ENCODE measurements around the gene COL4A3. TPM values are rescaled to one million over a fixed set of nuclear protein-coding genes. Genes with fewer than 3 reads are reported as not detected.

The COL4A3 gene
- total RNA-seq, 1 experiment from 2014 or later, result 17.6 TPM

GRCh38 chr2:227179988-227180685 is 15.7 kb downstream of the COL4A3 start:
- BruUV-seq (replicated peaks), result no TSS peak
- intact Hi-C loops (cut with micrococcal nuclease; ENCODE audit: unreplicated experiment), result loop anchor here (2.0 to 5.0 kb wide), 2 partner anchors 15 to 42 kb away; partner anchors contain the start of genes COL4A3 and COL4A4
- no peaks in the 10 kb centered on the region for H3K36me3 Mint-ChIP-seq (ENCODE audit: insufficient read depth, unreplicated experiment)
- H3K4me3 Mint-ChIP-seq (ENCODE audit: low read depth, unreplicated experiment), result peak overlapping the region; percentile 41
- peaks cover 62% of the 10 kb centered on the region for H3K4me1 Mint-ChIP-seq (ENCODE audit: low read depth, unreplicated experiment)
- peak; percentile 22 for DNase-seq
- TF ChIP-seq, protein P1, sequence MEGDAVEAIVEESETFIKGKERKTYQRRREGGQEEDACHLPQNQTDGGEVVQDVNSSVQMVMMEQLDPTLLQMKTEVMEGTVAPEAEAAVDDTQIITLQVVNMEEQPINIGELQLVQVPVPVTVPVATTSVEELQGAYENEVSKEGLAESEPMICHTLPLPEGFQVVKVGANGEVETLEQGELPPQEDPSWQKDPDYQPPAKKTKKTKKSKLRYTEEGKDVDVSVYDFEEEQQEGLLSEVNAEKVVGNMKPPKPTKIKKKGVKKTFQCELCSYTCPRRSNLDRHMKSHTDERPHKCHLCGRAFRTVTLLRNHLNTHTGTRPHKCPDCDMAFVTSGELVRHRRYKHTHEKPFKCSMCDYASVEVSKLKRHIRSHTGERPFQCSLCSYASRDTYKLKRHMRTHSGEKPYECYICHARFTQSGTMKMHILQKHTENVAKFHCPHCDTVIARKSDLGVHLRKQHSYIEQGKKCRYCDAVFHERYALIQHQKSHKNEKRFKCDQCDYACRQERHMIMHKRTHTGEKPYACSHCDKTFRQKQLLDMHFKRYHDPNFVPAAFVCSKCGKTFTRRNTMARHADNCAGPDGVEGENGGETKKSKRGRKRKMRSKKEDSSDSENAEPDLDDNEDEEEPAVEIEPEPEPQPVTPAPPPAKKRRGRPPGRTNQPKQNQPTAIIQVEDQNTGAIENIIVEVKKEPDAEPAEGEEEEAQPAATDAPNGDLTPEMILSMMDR (IDR thresholded peaks at IDR 0.05; ENCODE audit: unreplicated experiment), result no peak
- H3K27me3 Mint-ChIP-seq (ENCODE audit: unreplicated experiment), result no peaks in the 10 kb centered on the region
- CTCF ChIA-PET, result no interaction called here
- H3K27ac Mint-ChIP-seq (ENCODE audit: unreplicated experiment), result peak overlapping the region; percentile 82
- H3K9me3 Mint-ChIP-seq (ENCODE audit: low read depth, unreplicated experiment), result no peaks in the 10 kb centered on the region

- intact Hi-C loops (cut with micrococcal nuclease; ENCODE audit: unreplicated experiment), result loop anchor here (2.0 to 5.0 kb wide), 2 partner anchors 16 to 42 kb away; partner anchors contain the start of genes COL4A3 and COL4A4
- Mint-ChIP-seq H3K4me1 (ENCODE audit: low read depth, unreplicated experiment) (peaks cover 69% of the 10 kb centered on the region), H3K27me3 (ENCODE audit: unreplicated experiment) (no peaks in the 10 kb centered on the region), H3K27ac (ENCODE audit: unreplicated experiment) (peak overlapping the region; percentile 82), H3K4me3 (ENCODE audit: low read depth, unreplicated experiment) (peak overlapping the region; percentile 41), H3K36me3 (ENCODE audit: insufficient read depth, unreplicated experiment) (no peaks in the 10 kb centered on the region), H3K9me3 (ENCODE audit: low read depth, unreplicated experiment) (no peaks in the 10 kb centered on the region)
- BruUV-seq (replicated peaks), result no TSS peak
- TF ChIP-seq, protein P1 (IDR thresholded peaks at IDR 0.05; ENCODE audit: unreplicated experiment), result no peak
- CTCF ChIA-PET, result no interaction called here
- DNase-seq, result no peak
Observed at GRCh38 chr2:227180770-227181169, 16.3 kb downstream of the COL4A3 start.

DNA sequence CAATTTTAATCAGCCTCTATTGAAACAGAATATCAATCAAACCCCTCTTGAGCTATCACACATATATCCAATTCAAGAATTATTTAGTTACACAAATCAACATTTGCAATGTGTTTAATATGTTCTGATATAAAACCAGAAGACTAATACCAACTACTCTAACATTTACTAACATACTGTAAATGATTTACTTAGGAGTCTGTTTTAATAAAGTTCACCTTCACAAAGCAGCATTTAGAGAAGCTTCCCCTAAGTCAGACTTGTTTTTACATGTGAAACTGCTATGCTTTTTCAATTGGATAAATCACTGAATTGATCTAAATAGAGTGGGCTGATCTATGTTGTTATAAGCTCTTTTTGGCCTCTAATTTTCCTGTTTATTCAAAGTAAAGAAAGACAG is 18.3 kb downstream of the COL4A3 start:
- BruUV-seq (replicated peaks), result no TSS peak
- peaks cover 83% of the 10 kb centered on the region for H3K4me1 Mint-ChIP-seq (ENCODE audit: low read depth, unreplicated experiment)
- H3K27ac Mint-ChIP-seq (ENCODE audit: unreplicated experiment), result peak overlapping the region; percentile 30
- CTCF ChIA-PET, result interaction anchor here (1.2 kb wide), 1 partner anchor 56 kb away, joined by 3 read pairs; no protein-coding TSS in a partner anchor
- no peak for DNase-seq
- intact Hi-C loops (cut with micrococcal nuclease; ENCODE audit: unreplicated experiment), result loop anchor here (5.0 kb wide), 1 partner anchor 40 kb away; no protein-coding TSS in a partner anchor
- no peaks in the 10 kb centered on the region for H3K27me3 Mint-ChIP-seq (ENCODE audit: unreplicated experiment)
- H3K4me3 Mint-ChIP-seq (ENCODE audit: low read depth, unreplicated experiment), result no peak overlapping the region
- peaks cover 4% of the 10 kb centered on the region for H3K36me3 Mint-ChIP-seq (ENCODE audit: insufficient read depth, unreplicated experiment)
- TF ChIP-seq, protein P1 (IDR thresholded peaks at IDR 0.05; ENCODE audit: unreplicated experiment), result no peak
- H3K9me3 Mint-ChIP-seq (ENCODE audit: low read depth, unreplicated experiment), result no peaks in the 10 kb centered on the region

DNA sequence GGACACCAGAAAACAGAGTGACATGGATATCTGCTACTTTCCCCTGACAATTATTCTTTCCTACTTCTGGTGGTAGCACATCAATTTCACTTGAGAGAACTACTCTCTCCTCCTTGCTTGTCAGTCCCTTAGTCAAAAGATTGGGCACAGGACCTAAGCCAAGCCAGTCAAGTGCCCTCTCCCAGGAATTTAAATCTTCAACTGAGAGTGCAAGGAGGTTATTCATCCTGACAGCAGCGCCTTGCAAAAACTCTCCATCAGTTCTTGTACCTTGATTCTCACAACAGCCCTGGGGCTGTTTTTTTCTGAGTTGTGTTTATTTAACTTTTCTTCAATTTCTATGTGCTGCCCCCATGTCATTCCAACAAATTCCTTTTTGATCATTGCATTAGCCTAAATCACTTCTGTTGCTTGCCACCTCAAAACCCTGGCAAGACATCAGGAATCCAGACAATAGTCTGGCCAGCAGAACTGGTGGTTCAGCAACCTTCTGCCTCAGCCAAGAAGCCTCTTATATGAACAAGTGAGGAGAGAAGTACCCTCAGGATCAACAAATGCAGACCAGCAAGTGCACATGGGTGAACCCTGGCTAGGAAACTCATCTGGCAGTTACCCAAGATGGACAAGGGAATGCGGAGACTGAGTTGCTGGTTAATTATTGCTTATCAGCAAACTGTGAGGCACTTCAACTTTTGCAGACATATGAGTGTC is 19.4 kb downstream of the COL4A3 start:
- peaks cover 4% of the 10 kb centered on the region for H3K36me3 Mint-ChIP-seq (ENCODE audit: insufficient read depth, unreplicated experiment)
- H3K4me3 Mint-ChIP-seq (ENCODE audit: low read depth, unreplicated experiment), result no peak overlapping the region
- peaks cover 85% of the 10 kb centered on the region for H3K4me1 Mint-ChIP-seq (ENCODE audit: low read depth, unreplicated experiment)
- intact Hi-C loops (cut with micrococcal nuclease; ENCODE audit: unreplicated experiment), result loop anchor here (5.0 kb wide), 1 partner anchor 38 kb away; no protein-coding TSS in a partner anchor
- DNase-seq, result peak; percentile 67
- CTCF ChIA-PET, result no interaction called here
- H3K9me3 Mint-ChIP-seq (ENCODE audit: low read depth, unreplicated experiment), result no peaks in the 10 kb centered on the region
- TF ChIP-seq, protein P1 (IDR thresholded peaks at IDR 0.05; ENCODE audit: unreplicated experiment), result no peak
- no TSS peak for BruUV-seq (replicated peaks)
- no peaks in the 10 kb centered on the region for H3K27me3 Mint-ChIP-seq (ENCODE audit: unreplicated experiment)
- H3K27ac Mint-ChIP-seq (ENCODE audit: unreplicated experiment), result no peak overlapping the region
